GM12872 (cell line): ENCODE measurements around the gene OPHN1.

Experiments
- TF ChIP-seq, protein P1 (sequence below): IDR thresholded peaks from 3 replicates; pipeline ENCODE4 v1.5.1; 2011; ENCODE audit warnings: low read depth, mild to moderate bottlenecking, low read length, moderate library complexity; ENCODE audit not compliant: insufficient read depth

OPHN1 gene

DNA sequence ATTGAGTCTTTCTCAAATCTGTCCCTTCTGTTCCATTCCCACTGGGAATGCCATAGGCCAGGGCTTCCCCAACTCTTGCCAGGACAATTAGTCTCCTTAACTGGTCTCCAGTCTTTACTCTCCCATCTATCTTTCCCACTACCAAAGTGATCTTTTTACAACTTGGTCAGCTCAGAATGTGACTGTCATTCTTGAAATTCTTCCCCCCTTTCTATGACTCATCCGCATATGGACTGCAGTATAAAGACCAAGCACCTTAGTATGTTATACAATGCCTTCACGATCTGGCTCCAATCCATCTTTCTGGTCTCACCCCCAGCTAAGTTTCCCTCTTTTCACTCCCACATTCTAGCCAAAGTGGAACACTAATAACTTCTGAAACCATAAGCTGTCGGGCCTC lies 383.8 kb downstream of the OPHN1 start:
- TF ChIP-seq, protein P1, sequence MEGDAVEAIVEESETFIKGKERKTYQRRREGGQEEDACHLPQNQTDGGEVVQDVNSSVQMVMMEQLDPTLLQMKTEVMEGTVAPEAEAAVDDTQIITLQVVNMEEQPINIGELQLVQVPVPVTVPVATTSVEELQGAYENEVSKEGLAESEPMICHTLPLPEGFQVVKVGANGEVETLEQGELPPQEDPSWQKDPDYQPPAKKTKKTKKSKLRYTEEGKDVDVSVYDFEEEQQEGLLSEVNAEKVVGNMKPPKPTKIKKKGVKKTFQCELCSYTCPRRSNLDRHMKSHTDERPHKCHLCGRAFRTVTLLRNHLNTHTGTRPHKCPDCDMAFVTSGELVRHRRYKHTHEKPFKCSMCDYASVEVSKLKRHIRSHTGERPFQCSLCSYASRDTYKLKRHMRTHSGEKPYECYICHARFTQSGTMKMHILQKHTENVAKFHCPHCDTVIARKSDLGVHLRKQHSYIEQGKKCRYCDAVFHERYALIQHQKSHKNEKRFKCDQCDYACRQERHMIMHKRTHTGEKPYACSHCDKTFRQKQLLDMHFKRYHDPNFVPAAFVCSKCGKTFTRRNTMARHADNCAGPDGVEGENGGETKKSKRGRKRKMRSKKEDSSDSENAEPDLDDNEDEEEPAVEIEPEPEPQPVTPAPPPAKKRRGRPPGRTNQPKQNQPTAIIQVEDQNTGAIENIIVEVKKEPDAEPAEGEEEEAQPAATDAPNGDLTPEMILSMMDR = no peak

DNA sequence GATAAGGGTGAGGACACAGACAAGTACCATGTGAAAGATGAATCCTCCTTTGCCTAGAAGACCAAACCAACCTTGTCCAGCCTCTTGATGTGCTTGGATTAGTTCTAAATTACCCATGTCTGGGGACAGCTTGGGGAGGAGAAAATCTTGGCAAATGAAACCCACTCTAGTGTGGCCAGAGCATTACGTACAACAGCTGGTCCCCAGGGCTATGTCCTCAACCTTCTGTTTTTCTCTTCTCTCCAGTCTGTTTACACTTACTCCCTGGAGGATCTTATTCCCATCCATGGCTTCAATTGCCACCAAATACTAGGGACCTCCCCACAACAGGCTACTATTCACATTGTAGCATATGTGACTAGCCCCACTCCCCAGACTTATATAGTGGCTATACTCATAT lies 384.5 kb downstream of the OPHN1 start:
- TF ChIP-seq, protein P1 = no peak

DNA sequence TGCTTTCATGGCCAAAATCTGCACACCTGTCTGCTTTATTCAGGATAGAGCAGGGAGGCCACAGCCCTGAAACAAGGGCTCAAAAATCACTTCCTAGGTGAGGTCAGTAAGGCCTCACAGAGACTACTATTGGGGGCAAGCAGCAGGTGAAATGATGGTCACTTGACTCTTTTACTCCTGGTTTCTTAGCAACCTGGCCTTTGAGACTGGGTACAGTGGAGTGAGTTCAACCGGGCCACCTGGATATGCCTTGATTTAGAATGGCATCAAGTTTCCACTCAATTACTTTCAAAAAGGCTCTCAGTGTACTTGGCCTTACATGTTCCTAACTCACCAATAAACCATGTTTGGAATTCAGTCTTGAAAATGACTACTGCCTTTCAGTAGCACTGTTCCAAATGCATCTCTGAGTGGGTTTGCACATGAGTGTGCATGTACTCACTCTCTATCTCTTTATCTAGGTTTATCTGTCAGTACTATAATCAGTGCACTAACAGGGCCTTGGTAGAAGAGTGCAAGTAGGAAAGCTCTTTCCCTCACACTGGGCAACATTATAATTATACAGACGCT lies 388.2 kb downstream of the OPHN1 start:
- TF ChIP-seq, protein P1 = no peak

DNA sequence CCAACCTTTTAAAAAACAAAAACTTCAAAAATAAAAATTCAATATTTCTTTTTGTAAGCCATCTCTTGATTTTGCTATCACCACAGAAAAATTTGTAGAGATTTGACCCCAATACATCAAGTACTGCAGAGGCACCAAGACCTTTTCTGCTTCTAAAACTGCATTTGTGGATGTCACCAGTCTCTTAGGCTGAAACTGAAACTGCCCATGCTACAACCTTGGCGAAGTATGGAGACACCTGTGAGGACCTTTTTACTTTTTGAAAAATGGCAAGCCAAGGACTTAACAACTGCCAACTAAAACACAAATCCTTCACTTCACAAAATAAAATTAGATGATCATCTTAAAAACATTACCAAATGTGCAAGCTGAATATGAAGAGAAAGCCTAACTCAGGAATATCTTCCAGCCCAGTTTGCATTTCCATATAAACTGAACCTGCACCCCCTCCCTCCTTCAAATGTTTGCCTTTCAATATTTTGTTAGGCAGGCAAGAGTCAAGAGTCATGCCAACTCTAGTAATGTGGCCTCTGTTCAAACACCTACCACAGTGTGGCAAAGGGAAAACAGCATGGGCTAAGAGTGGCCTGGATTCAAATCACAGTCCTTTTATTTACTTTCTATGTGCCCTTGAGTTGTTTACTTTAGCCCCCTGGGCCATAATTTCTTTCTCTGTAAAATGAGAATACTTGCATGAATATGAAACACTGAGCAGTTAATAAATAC lies 389.4 kb downstream of the OPHN1 start:
- TF ChIP-seq, protein P1 = no peak

DNA sequence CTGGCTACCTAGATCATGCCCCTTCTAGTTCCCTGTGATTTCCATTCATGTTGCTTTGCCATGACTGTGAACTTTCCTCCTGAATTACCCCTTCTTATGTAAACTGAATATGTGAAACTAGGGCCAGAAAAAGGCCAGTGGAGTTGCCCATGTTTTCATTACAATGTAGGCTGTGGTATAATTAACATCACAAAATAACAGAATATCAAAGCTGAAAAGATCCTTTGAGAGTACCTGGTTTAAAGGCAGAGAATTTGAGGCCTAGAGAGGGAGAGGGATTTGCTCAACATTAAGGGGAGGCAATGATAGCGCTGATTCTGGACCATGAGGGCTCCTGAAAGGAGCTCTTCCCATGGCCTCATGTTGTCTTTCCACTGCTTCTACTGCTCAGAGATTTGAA lies 392.2 kb downstream of the OPHN1 start:
- TF ChIP-seq, protein P1 = no peak

DNA sequence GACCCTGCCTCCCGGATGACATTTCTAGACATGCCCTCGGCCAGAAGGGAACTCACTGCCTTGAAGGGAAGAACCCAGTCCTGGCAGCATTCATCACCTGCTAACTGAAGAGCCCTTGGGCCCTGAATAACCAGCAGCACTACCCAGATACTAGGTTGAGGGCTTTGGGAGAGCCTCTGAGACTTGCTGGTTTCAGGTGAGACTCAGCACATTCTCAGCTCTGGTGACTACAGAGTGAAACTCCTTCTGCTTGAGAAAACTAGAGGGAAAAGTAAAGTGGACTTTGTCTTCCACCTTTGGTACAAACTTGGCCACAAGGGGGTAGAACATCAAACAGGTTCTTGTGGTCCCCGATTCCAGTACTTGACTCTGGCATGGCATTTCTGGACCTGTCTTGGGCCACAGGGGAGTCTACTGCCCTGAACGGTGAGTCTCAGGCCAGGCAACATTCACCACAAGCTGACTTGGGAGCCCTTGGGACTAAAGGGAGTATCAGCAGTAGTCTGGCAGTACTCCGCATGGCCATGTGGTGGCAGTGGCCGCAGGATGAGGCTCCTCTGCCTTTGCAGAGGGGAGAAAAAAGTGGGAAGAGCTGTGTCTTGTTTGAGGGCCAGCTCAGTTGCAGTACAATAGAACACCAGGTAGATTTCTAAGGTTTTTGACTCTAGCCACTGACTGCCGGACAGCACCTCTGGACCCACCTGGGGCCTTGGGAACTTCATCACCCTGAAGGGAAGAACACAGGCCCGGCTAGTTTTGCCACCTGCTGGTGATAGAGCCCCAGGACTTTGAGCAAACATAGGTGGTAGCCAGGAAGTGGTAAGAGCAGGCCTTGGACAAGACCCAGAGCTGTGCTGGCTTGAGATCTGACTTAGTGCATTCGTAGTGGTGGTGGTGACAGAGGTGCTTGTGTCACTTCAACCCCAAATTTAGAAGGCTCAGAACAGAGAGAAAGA lies 414.8 kb downstream of the OPHN1 start:
- TF ChIP-seq, protein P1 = no peak; the same call in 2 of the 3 replicates

DNA sequence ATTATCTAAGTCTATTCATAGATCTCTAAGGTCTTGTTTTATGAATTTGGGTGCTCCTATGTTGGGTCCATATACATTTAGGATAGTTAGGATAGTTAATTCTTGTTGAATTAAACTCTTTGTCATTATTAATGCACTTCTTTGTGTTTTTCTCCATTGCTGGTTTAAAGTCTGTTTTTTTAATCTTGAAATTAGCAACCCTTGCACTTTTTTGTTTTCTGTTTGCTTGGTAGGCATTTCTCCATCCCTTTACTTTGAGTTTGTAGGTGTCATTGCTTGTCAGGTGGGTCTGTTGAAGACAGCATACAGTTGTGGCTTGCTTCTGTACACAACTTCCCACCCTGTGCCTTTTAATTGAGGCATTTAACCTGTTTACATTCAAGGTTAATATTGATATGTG lies 434.8 kb downstream of the OPHN1 start:
- TF ChIP-seq, protein P1 = no peak
